Rectal smooth muscle tissue (tissue), 1 donor: Measurements from ENCODE around the gene CNOT2.
"Not testable (repeated sequence)": the region's sequence is repeated elsewhere in the genome, so short reads cannot be mapped to it uniquely, and the experiment has no call there.

Source experiments
- H3K27ac ChIP-seq: one replicate; pipeline ENCODE4 v1.7.0; 2013; ENCODE audit warnings: low read depth, low read length, inconsistent platforms
- H3K27me3 ChIP-seq: one replicate; pipeline ENCODE4 v1.7.0; 2013; ENCODE audit warnings: low read length; ENCODE audit not compliant: control insufficient read depth, insufficient read depth
- H3K36me3 ChIP-seq: one replicate; pipeline ENCODE4 v1.7.0; 2013; ENCODE audit warnings: low read length; ENCODE audit not compliant: control insufficient read depth, insufficient read depth
- H3K4me1 ChIP-seq: one replicate; pipeline ENCODE4 v1.7.0; 2013; ENCODE audit warnings: low read length; ENCODE audit not compliant: control insufficient read depth, insufficient read depth
- H3K4me3 ChIP-seq: one replicate; pipeline ENCODE4 v1.7.0; 2013; ENCODE audit warnings: low read length
- H3K9ac ChIP-seq: one replicate; pipeline ENCODE4 v1.7.0; 2013; ENCODE audit warnings: low read length

Gene CNOT2

DNA sequence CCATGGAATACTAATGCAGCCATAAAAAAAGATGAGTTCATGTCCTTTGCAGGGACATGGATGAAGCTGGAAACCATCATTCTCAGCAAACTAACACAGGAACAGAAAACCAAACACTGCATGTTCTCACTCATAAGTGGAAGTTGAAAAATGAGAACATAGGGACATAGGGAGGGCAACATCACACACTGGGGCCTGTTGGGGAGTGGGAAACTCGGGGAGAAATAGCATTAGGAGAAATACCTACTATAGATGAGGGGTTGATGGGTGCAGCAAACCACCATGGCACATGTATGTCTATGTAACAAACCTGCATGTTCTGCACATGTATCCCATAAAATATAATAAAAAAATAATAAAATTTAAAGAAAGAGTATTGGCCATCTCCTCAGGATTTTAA is 149.4 kb downstream of the CNOT2 start:
- not testable (repeated sequence) for H3K36me3 ChIP-seq, H3K9ac ChIP-seq, H3K4me3 ChIP-seq, H3K27ac ChIP-seq, H3K27me3 ChIP-seq, H3K4me1 ChIP-seq

DNA sequence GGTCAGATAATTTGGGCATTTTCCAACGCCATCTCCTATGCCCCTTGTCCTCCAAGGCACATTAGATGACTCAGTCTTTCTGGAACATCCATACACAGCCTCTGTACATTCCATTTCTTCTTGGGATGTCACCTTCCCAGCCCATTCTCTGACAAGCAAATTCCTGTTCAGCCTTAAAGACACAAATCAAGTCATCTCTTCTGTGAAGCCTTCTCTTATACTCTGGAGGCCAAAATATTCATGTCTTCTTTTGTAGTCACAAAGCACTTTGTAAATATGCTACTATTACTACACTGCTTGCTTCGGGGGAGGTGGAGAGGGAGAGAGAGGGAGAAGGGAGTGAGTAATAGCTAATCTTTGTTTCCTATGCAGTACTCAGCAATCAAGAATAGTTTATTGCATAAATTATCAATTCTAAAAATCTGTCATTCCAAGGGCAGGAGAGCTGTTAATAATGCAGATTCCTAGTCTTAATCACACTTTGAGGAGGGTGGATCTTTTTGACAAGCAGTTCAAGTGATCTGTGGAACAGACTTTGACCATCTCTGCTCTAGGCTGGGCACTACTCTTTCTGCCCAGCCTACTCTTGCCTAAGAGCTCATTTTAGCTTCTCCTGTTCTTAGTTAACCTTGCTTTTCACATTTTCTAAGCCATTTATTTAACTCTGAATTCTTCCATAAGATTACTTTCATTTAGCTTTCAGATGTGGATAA is 150.7 kb downstream of the CNOT2 start:
- Histone ChIP-seq H3K9ac (no peak overlapping the region), H3K27me3 (no peaks in the 10 kb centered on the region), H3K27ac (no peak overlapping the region), H3K36me3 (no peaks in the 10 kb centered on the region), H3K4me1 (no peaks in the 10 kb centered on the region), H3K4me3 (no peak overlapping the region)

DNA sequence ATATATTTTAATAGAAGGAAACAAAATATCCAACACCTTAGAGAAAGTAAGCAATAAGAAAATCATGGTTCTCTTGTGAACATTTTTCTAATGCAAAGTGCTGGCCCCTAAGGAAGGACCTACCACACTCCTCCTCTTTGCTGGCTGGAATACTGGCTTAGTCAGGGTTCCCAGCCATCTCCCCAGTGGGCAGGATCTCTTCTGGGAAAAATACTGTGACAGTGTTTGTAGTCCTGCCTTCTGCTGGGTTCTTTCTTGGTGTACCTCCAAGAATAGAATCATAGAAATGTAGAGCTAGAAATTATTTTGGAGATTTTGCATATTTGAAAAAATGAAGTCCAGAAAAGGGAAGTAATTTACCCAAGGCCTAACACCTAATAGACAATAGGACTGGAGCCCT is 154.8 kb downstream of the CNOT2 start:
- H3K4me1 ChIP-seq, result no peaks in the 10 kb centered on the region
- no peaks in the 10 kb centered on the region for H3K36me3 ChIP-seq
- no peak overlapping the region for H3K27ac ChIP-seq
- H3K27me3 ChIP-seq, result no peaks in the 10 kb centered on the region
- H3K9ac ChIP-seq, result no peak overlapping the region
- no peak overlapping the region for H3K4me3 ChIP-seq

DNA sequence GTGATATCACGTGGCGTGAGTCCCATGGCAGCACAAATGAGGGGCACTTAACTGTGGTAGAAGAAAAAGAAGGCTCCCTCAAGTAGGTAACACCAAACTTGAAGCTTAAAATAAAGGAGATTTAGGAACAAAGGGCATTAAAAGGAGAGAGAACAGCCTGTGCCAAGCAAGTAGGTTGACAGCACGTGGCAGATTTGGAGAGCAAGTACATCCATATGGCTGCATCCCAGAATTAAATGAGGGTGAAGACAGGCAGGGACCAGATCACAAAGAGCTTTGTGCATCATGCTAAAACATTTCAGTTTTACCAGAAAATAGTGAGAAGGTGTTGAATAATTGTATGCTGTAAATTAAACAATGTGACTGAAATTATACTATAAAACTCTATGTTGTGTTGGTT is 155.6 kb downstream of the CNOT2 start:
- Histone ChIP-seq H3K36me3 (no peaks in the 10 kb centered on the region), H3K4me1 (no peaks in the 10 kb centered on the region), H3K27ac (no peak overlapping the region), H3K27me3 (no peaks in the 10 kb centered on the region), H3K9ac (no peak overlapping the region), H3K4me3 (no peak overlapping the region)

GRCh38 chr12:70399311-70399710 is 156.1 kb downstream of the CNOT2 start:
- H3K4me3 ChIP-seq, result no peak overlapping the region
- no peak overlapping the region for H3K9ac ChIP-seq
- no peaks in the 10 kb centered on the region for H3K27me3 ChIP-seq
- H3K27ac ChIP-seq, result no peak overlapping the region
- no peaks in the 10 kb centered on the region for H3K4me1 ChIP-seq
- H3K36me3 ChIP-seq, result no peaks in the 10 kb centered on the region

DNA sequence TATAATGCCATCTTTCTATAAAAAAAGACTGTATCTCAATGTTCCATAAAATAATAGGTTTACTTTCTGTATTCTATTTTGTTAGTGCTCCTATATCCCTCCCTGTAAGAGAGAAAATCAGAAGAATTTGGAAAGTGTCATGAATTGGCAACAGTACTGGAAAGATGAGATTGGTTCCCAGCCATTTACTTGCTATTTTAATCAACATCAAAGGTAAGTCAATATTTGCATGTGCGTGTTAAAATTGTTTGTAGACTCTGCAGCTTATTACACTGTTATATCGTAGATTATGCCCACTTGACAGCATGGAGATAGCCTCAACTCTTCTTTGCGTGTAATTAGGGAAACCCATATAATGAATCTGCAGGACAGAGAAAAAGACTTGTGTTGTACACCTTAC is 156.9 kb downstream of the CNOT2 start:
- Histone ChIP-seq H3K36me3 (no peaks in the 10 kb centered on the region), H3K9ac (no peak overlapping the region), H3K4me1 (no peaks in the 10 kb centered on the region), H3K27me3 (no peaks in the 10 kb centered on the region), H3K27ac (no peak overlapping the region), H3K4me3 (no peak overlapping the region)

DNA sequence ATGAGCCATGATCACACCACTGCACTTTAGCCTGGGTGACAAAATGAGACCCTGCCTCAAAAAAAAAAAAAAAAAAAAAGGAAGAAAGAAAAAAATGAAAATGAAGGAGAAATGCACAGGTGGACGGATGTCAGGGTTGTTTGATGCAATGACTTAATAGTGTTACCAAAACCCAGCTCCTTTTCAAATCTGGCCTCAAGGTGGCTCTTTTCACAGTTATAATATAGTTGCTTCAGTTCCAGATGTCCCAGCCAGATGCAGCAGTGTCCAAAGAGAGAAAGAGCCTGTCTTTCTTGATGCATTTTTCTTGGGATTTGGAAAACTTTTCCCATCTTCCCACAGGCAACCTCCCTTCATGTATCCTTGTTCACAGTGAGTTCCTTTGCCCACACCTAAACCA is 159.4 kb downstream of the CNOT2 start:
- H3K9ac ChIP-seq, result no peak overlapping the region
- H3K36me3 ChIP-seq, result no peaks in the 10 kb centered on the region
- no peak overlapping the region for H3K27ac ChIP-seq
- no peaks in the 10 kb centered on the region for H3K4me1 ChIP-seq
- no peaks in the 10 kb centered on the region for H3K27me3 ChIP-seq
- H3K4me3 ChIP-seq, result no peak overlapping the region

GRCh38 chr12:70403826-70404225 is 160.6 kb downstream of the CNOT2 start:
- Histone ChIP-seq H3K9ac (no peak overlapping the region), H3K27ac (no peak overlapping the region), H3K4me3 (no peak overlapping the region), H3K36me3 (no peaks in the 10 kb centered on the region), H3K4me1 (no peaks in the 10 kb centered on the region), H3K27me3 (no peaks in the 10 kb centered on the region)
